Aorta (tissue), 5 donors: ENCODE results near the gene TPSAB1. TPM values are rescaled to one million over a fixed set of nuclear protein-coding genes. Genes with fewer than 3 reads are reported as not detected.
"Not testable (repeated sequence)": the region's sequence is repeated elsewhere in the genome, so short reads cannot be mapped to it uniquely, and the experiment has no call there.

Experiments
- ATAC-seq: fragments of 200-7000 bp; cut with Tn5 transposase; one replicate; pipeline ENCODE4 v1.9.1; 2022; ENCODE audit warnings: moderate library complexity; ENCODE audit not compliant: low FRiP score
- DNase-seq, 2 donors: peaks; one replicate each; pipeline ENCODE4 v3.0.0-alpha.2; 2020
- H3K27ac ChIP-seq, 2 donors: one replicate each; pipeline ENCODE4 v1.5.1; 2013; ENCODE audit warnings: low read length in 2 of 2, mild to moderate bottlenecking in 2 of 2, moderate library complexity in 2 of 2, control low read depth in 1 of 2, inconsistent platforms in 1 of 2, low read depth in 1 of 2
- H3K27me3 ChIP-seq, 2 donors: one replicate each; pipeline ENCODE4 v1.6.1; 2013; ENCODE audit warnings: control low read depth in 1 of 2, low read length in 1 of 2, mild to moderate bottlenecking in 1 of 2, moderate library complexity in 1 of 2; ENCODE audit not compliant: insufficient read depth in 2 of 2, control insufficient read depth in 1 of 2
- H3K36me3 ChIP-seq, 2 donors: one replicate each; pipeline ENCODE4 v1.6.1; 2013; ENCODE audit warnings: control low read depth in 1 of 2, low read length in 1 of 2, mild to moderate bottlenecking in 1 of 2; ENCODE audit not compliant: insufficient read depth in 2 of 2, control insufficient read depth in 1 of 2
- H3K4me1 ChIP-seq, 2 donors: one replicate each; pipeline ENCODE4 v1.6.1; 2013; ENCODE audit warnings: low read length in 2 of 2, control low read depth in 1 of 2, mild to moderate bottlenecking in 1 of 2, moderate library complexity in 1 of 2; ENCODE audit not compliant: insufficient read depth in 2 of 2, control insufficient read depth in 1 of 2
- H3K4me3 ChIP-seq, 2 donors: one replicate each; pipeline ENCODE4 v1.5.1; 2013; ENCODE audit warnings: low read length in 2 of 2, control low read depth in 1 of 2, mild to moderate bottlenecking in 1 of 2
- H3K9me3 ChIP-seq: one replicate; pipeline ENCODE4 v1.6.1; 2013; ENCODE audit warnings: mild to moderate bottlenecking, low read length; ENCODE audit not compliant: control insufficient read depth
- WGBS, 2 donors: extraction: QIAGEN DNeasy Blood & Tissue Kit; methylation state at CpG; one replicate each; pipeline ENCODE4 v1.1.7; 2013; 5-methylcytosine and 5-hydroxymethylcytosine counted together
- intact Hi-C, 2 donors: fragments of 100-400 bp; cut with DNase I; formaldehyde crosslinking; loops; one replicate each; pipeline versions ENCODE4 v1.14.2 to v1.15.0; 2022
- long read RNA-seq, 2 donors: library from polyadenylated mRNA; unstranded; transcript quantifications; one replicate each; pipeline ENCODE4 v2.0.0, GENCODE V29; 2020 to 2021
- polyA plus RNA-seq, 2 donors: library from polyadenylated mRNA; stranded (reverse); fragments of 200-250 nt; gene quantifications; one replicate each; pipeline ENCODE4 v1.2.3, GENCODE V29; 2013
- total RNA-seq, 2 donors: library from RNA; stranded (reverse); fragmentation: NEBNext Ultra II Directional; extraction: Animal tissue kit (Norgen Biotek cat#: 25700); gene quantifications; one replicate each; pipeline ENCODE4 v1.2.1, GENCODE V29; 2021
- donor health status: healthy with polysubstance abuse.
- donor health status: Bipolar disorder and iron deficiency.
- donor health status: DM: no; HTN: no; CAD: no.
- donor health status: DM: no; HTN: no; CAD: no.
- donor health status: DM: yes; HTN: yes; CAD: no.

TPSAB1 gene
- total RNA-seq (10 to 100 TPM; 12.2 to 38.0 TPM), polyA plus RNA-seq (1 to 10 TPM; 3.0 to 3.8 TPM)
- long read RNA-seq, donor 1, partial matches to known transcripts = 0 of 2 reads
- long read RNA-seq, donor 1, other reads (novel, unspliced or antisense) = 0 of 2 reads
- long read RNA-seq, donor 2, transcript TPSAB1-201 (6 exons, 1,175 nt) = major isoform, 15 of 20 reads
- long read RNA-seq, donor 2, partial matches to known transcripts = 3 of 20 reads
- long read RNA-seq, donor 2, other reads (novel, unspliced or antisense) = 1 of 20 reads

- DNase-seq, H3K27ac ChIP-seq, H3K4me3 ChIP-seq, intact Hi-C loops, H3K27me3 ChIP-seq, H3K9me3 ChIP-seq, ATAC-seq, H3K4me1 ChIP-seq, H3K36me3 ChIP-seq: not testable (repeated sequence)
- WGBS, 2 donors = 56 to 66% methylated on average over 6 to 8 of the region's 12 CpGs
Measured at GRCh38 chr16:1240436-1240835, at the start of gene TPSAB1. TPSAB1 (plus strand) TSS chr16:1240705; CDS start chr16:1240939, 234 bp downstream.

DNA sequence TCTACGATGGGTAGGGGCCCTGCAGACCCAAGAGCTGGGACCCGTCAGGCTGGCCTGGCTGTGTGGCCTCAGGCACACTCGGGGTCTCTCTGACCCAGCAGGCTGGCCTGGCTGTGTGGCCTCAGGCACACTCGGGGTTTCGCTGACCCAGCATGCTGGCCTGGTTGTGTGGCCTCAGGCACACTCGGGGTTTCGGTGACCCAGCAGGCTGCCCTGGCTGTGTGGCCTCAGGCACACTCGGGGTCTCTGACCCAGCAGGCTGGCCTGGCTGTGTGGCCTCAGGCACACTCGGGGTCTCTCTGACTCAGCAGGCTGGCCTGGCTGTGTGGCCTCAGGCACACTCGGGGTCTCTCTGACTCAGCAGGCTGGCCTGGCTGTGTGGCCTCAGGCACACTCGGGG lies 49.7 kb upstream of the TPSAB1 start:
- 90 to 92% methylated on average over 11 of the region's 11 CpGs for WGBS, 2 donors
- ATAC-seq, DNase-seq, H3K4me1 ChIP-seq, H3K9me3 ChIP-seq, H3K4me3 ChIP-seq, H3K36me3 ChIP-seq, H3K27ac ChIP-seq, H3K27me3 ChIP-seq: not testable (repeated sequence)
- intact Hi-C loops = loop anchor here in 1 of 2 donors (5.0 kb wide), 1 partner anchor 133 kb away; no protein-coding TSS in a partner anchor

GRCh38 chr16:1192384-1193073 lies 48.0 kb upstream of the TPSAB1 start:
- intact Hi-C loops = loop anchor here in 1 of 2 donors (5.0 kb wide), 1 partner anchor 135 kb away; no protein-coding TSS in a partner anchor
- Histone ChIP-seq H3K36me3 (no peaks in the 10 kb centered on the region), H3K4me1 (no peaks in the 10 kb centered on the region), H3K27me3 (no peaks in the 10 kb centered on the region), H3K9me3 (no peaks in the 10 kb centered on the region), H3K4me3 (no peak overlapping the region), H3K27ac (no peak overlapping the region)
- DNase-seq (no peak), ATAC-seq (peak; percentile 2)
- WGBS, 2 donors = 64 to 75% methylated on average over 9 of the region's 9 CpGs

GRCh38 chr16:1193143-1193824 lies 47.2 kb upstream of the TPSAB1 start:
- ATAC-seq = no peak
- WGBS, 2 donors = 85 to 86% methylated on average over 30 of the region's 30 CpGs
- H3K4me1 ChIP-seq = no peaks in the 10 kb centered on the region
- DNase-seq = no peak
- H3K27me3 ChIP-seq = no peaks in the 10 kb centered on the region
- intact Hi-C loops = loop anchor here in 1 of 2 donors (5.0 kb wide), 1 partner anchor 136 kb away; no protein-coding TSS in a partner anchor
- no peak overlapping the region for H3K4me3 ChIP-seq
- H3K27ac ChIP-seq = no peak overlapping the region
- H3K36me3 ChIP-seq = no peaks in the 10 kb centered on the region
- H3K9me3 ChIP-seq = no peaks in the 10 kb centered on the region

DNA sequence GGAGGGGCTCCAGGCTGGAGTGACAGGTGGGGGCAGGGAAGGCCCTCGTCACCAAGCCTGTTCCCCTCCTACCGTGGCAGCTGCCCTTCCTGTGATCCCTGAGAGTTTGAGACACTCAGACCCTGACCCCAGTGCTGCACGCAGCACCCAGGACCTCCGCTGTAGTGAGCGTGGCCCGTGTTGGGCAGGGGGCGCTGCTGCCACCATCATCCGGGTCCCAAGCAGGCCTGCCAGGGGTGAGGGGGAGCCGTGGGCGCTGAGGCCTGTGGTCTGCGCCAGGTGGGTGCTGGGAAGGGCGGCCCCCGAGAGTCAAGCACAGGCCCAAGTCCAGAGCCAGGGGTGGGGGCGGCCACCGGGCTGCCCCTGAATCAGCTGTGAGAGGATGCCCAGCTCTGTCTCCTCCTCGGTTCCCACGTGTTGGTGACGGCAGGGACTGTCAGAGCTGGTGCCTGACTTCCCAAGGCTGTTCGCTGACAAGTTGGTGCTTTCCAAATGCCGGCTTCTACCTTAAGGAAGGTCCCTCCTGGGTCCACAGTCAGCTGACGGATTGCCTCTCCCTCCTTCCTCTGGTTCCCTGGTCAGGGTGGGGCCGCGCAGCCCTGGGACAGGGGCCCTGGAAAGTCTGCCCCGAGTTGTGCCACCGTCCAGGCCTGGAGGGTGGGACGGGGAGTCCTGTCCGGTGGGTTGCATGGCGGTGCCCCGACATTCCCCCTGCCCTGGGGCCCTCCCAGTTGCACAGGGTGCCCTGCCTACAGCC lies 46.5 kb upstream of the TPSAB1 start:
- no peak for DNase-seq
- H3K36me3 ChIP-seq = no peaks in the 10 kb centered on the region
- H3K4me3 ChIP-seq = no peak overlapping the region
- no peaks in the 10 kb centered on the region for H3K4me1 ChIP-seq
- ATAC-seq = no peak
- H3K9me3 ChIP-seq = no peaks in the 10 kb centered on the region
- WGBS, 2 donors = 75 to 78% methylated on average over 26 to 29 of the region's 29 CpGs
- no peak overlapping the region for H3K27ac ChIP-seq
- intact Hi-C loops = loop anchor here (1.0 to 5.0 kb wide), 2 partner anchors 88 to 137 kb away; no protein-coding TSS in a partner anchor
- H3K27me3 ChIP-seq = no peaks in the 10 kb centered on the region

DNA sequence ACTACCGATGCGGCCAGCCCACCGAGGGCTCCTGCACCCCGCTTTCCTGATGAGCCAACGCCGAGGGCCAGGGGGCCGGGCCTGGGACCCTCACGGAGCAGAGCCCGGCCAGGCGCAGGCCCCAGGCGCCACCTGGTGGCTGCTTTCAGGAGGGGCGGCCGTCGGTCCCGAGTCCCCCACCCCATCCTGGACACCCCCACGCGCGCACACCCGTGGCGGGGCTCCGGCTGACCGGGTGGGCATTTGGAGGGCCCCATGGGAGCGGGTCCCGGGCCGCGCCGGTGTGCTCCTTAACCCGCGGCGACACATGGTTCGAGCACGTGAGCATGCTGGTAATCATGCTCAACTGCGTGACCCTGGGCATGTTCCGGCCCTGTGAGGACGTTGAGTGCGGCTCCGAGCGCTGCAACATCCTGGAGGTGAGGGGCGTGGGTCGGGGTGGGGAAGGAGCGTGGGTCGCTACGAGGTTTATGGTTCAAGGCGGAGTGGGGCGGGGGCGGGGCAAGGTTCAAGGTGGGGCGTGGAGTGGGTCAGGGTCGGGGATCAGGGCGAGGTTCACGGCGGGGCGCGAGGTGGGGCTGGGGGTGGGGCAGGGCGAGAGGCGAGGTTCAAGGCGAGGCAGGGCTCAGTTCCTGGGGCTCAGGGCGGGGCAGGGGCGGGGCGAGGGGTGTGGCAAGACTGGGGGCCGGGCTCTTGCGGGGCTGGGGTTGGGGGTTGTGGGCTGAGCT lies 45.7 kb upstream of the TPSAB1 start:
- H3K27ac ChIP-seq = no peak overlapping the region
- H3K9me3 ChIP-seq = no peaks in the 10 kb centered on the region
- no peaks in the 10 kb centered on the region for H3K27me3 ChIP-seq
- DNase-seq (no peak), ATAC-seq (no peak)
- no peaks in the 10 kb centered on the region for H3K36me3 ChIP-seq
- no peak overlapping the region for H3K4me3 ChIP-seq
- intact Hi-C loops = loop anchor here (1.0 to 5.0 kb wide), 2 partner anchors 89 to 138 kb away; no protein-coding TSS in a partner anchor
- WGBS, 2 donors = 25 to 32% methylated on average over 42 to 61 of the region's 61 CpGs
- no peaks in the 10 kb centered on the region for H3K4me1 ChIP-seq

GRCh38 chr16:1195393-1195666 lies 45.2 kb upstream of the TPSAB1 start:
- Histone ChIP-seq H3K36me3 (no peaks in the 10 kb centered on the region), H3K9me3 (no peaks in the 10 kb centered on the region), H3K27me3 (no peaks in the 10 kb centered on the region), H3K4me1 (no peaks in the 10 kb centered on the region), H3K27ac (no peak overlapping the region), H3K4me3 (no peak overlapping the region)
- DNase-seq (no peak), ATAC-seq (no peak)
- WGBS, 2 donors = 82 to 87% methylated on average over 12 to 14 of the region's 14 CpGs
- intact Hi-C loops = loop anchor here in 1 of 2 donors (5.0 kb wide), 1 partner anchor 138 kb away; no protein-coding TSS in a partner anchor

DNA sequence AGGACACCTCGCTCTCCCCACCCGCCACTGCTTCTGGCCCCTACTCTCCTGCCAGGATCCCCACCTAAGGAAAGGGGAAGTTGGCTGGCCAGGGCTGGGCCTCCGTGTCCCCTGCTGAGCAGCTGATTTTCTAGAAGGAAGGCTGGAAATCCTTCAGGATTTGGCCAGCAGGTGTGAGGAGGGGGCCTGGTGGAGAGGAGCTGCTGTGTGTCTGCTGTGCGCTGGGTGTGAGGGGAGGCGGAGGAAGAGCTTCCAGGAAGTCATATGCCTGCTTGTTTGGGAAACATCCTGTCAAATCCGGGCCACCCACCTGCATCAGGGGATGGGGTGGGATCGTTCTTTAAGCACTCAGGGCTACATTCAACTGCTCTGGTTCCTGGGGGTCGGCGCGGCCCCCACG lies 44.0 kb upstream of the TPSAB1 start:
- H3K9me3 ChIP-seq = no peaks in the 10 kb centered on the region
- no peaks in the 10 kb centered on the region for H3K36me3 ChIP-seq
- H3K4me3 ChIP-seq = no peak overlapping the region
- no peak overlapping the region for H3K27ac ChIP-seq
- WGBS, 2 donors = 80 to 86% methylated on average over 11 of the region's 11 CpGs
- ATAC-seq (no peak), DNase-seq (no peak)
- H3K4me1 ChIP-seq = no peaks in the 10 kb centered on the region
- H3K27me3 ChIP-seq = no peaks in the 10 kb centered on the region
- intact Hi-C loops = loop anchor here in 1 of 2 donors (5.0 kb wide), 1 partner anchor 139 kb away; no protein-coding TSS in a partner anchor
